Activated T-helper 9 cell treated with anti-CD3 and anti-CD28 coated beads, Interleukin-2, amount 50 U/mL, for 16 hours (primary cell): ENCODE results near the gene GPR55.

Experiments used
- DNase-seq: peaks from one replicate; pipeline ENCODE4 v3.0.0-alpha.2; 2020; ENCODE audit warnings: low read depth

GPR55 gene

DNA sequence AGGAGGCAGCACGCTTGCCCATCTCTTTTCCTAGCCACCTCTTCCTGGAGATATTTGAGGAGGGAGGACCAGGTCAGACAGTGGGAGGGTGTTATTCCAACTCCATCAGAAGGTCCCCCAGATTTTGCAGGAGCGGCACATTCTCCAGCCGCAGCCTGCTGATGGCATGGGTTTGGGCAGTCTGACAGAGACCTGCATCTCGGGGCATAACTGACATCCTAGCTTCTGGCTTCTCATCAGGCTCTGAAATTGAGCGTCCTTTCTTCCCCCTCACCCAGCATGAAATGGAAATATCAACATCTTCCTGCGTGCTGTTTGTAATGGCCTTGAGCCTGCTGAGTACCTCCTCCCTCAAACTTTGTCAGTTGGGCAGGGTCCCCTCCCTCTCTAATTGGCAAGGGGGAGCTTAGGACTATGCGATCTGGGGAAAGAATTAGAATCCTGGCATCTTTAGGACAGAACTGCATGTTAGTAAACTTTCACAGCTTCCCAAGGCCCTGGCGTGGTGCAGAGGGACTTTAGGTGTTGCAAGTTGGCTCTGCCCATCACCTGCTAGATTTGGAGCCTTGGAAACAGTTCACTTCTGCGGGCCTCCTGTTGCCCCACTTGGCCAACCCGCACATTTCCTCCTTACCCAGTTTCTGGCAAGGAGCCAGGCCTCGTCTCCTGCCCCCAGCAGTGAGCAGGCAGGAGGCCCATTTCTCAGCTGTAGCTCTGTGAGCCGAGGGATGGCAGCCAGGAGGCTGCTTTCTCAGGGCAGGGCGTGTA lies 58.1 kb downstream of the GPR55 start:
- DNase-seq = peak; percentile 47

DNA sequence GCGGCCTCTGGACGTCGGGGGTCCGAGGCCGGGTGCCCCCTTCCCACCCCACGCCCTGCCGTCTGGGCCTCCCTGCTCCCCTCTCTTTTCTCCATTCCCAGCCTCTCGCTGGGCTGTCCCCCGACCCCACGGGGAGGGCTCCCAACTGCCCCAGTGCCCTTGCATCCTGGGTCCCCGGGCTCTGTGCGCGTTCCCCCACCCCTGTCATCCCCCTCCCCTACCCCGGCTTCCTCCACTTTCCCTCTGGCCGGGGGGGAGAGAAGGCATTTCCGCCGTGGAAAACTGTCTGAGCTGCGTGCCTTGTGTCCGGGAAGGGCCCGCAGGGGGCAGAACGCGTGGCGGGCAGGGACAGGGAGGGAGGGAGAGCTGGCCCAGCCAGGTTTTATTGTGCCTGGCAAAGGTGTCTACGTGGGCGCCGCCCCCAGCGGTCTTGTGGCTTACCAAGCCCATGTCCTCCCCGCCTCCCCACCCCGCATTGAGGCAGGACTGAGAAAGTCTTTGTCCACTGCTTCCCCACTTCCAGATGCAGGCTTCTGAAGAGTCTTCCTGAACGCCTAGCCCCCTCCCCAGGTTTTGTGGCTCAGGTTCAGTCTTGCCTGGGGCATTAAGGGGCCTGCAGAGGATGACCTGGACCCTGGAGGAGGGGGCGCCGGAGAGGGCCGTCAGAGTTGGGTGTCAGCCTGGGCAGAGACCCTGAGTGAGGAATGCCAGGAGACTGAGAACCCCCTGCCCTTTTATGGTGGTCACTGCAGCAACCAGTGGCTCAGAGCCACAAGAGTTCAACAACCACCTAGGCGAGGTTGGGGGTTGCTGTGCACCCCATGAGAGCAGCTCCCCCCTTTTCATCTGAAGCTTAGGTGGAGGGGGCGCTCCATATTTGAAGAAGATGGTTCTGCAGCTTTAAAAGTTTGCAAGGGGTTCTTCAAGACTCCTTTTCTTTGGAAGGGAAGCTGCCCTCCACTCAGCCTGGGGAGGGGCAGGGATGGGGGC lies 59.0 kb downstream of the GPR55 start:
- peak; percentile 30 for DNase-seq

DNA sequence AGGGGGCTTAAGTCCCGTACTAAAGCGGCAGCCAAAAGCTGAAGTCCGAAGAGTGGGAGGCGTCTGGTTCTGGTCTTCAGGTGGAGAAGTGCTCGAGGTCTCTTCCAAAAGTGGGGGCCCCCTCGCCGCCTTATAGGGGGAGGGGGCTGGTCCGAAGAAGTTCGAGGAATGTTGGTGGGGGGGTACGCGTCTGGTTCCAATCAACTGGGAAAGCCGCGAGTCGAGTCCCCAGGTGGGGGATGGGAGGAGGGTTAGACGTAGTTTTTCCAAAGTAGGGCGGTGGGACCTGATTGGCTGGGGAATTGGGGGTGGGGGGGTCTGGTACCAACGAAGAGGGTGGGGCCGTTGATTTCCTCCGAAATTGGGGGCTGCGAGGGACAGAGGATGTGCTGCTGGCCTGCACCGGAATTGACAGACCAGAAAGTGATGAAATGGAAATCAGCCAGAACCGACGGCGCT lies 59.7 kb downstream of the GPR55 start:
- DNase-seq = no peak

DNA sequence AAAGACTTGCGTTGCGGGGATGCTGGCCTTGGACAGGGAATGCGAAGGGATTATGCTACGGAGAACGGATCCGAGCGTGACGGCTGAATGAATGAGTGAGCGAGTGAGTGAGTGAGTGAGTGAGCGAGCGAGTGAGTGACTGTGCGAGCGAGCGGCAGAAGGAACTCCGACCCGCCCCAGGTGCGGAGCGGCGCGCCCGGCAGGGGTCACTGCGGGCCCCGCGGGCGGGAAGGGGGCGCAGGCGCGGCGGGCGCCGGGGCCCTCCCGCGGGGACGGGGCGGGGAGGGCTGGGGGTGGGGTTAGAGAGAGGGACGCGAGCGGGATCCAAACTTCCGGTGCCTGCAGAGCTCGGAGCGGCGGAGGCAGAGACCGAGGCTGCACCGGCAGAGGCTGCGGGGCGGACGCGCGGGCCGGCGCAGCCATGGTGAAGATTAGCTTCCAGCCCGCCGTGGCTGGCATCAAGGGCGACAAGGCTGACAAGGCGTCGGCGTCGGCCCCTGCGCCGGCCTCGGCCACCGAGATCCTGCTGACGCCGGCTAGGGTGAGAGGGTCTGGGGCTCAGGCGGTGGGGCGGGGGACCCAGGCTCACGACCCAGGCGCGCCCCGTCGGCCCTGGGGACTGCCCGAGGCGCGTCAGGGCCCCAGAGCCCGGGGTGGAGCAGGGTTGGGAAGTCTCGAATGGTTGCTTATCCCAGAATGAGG lies 60.3 kb downstream of the GPR55 start, which contains the start of gene ITM2C:
Gene ITM2C (plus strand): TSS at position 338 of the 702 bp plus-strand sequence. CDS start 84 bp downstream, at position 422.
- peak; percentile 67 for DNase-seq

DNA sequence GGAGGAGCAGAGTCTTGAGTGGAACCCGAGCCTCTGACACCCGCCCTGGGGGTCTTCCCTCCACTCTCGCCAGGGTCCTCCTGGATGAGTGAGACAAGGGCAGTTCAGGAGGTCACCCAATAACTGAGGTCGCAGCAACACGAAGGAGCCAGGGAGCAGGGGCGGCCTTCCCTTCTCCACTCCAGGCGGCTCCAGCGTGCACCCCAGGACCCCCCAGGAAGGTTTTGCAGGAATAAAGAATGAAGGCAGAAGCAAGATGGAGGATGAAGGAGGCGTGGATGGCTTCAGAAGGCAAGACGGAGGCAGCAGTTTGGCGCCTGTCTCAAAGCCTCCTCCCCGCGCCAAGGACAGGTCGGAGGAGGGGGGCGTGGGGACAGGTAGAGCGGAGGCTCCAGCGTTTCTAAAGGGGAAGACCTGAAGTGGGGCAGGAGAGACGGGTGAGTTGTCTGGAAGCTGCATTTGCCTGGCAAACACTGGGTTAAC lies 60.9 kb downstream of the GPR55 start:
- no peak for DNase-seq

DNA sequence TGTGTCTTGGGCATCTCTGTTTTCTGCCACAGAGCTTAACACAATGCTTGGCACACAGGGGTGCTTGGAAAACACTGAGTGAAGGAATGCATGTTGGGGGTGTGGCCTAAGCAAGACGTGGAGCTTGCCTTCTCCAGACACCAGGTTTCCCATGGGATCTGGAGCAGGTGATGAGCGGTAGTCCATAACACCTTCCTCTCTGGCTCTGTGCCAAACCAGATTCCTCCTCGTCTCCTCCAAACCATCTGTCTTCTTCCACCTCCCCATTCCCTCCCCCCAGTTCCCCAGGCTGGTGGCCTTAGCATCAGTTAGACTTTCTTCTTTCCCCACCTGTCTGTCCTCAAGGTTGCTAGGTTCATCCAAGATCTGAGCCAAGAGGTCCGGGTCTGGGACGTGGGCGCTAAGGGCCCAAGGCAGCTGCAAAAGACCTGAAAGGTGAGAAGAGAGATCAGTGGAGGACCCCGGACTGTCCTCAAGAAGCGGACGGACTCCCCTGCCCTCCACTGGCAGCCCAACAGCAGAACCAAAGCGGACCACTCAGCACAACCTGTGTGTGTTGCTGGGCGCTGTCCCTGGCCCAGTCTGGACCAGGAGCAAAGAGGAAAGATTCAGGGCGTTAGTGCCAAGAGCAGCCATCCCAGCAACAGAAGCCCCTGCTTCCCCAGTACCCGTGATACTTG lies 61.5 kb downstream of the GPR55 start:
- DNase-seq = no peak

DNA sequence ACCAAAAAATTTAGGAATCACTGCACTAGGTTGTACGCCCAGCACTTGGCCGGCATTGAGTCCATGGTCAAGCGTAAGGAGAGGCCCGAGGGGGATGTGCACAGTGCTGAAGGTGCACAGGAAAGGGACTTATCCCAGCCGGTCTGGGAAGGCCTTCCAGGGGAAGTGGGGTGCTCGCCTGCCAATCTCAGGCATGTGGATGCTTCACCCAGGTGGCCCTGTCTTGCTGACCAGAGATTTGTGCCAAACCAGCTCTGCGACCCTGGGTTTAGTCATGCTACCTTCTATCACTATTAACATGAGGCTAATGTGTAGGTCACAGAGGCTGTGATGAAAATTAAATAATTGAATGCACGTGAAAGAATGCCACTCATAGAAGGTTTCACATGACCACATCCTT lies 62.0 kb downstream of the GPR55 start:
- DNase-seq = no peak

DNA sequence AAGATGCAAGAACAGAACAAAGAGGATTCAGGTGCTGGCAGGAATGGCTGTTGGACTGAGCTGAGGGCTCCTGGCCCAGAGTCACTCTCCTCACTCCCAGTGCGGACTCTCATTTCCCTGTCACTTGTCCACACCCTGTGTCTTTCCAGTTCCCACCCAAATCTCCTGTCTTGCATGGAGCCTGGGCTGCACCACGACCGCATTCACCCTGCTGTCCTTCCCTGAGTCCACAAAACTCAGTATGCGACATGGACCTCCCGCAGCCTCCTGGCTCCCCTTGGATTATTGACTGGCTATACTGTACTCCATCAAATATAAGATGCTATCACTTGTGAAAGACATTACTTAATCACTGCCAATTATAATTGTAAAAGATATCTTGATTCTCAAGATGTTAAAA lies 62.8 kb downstream of the GPR55 start:
- DNase-seq = no peak

DNA sequence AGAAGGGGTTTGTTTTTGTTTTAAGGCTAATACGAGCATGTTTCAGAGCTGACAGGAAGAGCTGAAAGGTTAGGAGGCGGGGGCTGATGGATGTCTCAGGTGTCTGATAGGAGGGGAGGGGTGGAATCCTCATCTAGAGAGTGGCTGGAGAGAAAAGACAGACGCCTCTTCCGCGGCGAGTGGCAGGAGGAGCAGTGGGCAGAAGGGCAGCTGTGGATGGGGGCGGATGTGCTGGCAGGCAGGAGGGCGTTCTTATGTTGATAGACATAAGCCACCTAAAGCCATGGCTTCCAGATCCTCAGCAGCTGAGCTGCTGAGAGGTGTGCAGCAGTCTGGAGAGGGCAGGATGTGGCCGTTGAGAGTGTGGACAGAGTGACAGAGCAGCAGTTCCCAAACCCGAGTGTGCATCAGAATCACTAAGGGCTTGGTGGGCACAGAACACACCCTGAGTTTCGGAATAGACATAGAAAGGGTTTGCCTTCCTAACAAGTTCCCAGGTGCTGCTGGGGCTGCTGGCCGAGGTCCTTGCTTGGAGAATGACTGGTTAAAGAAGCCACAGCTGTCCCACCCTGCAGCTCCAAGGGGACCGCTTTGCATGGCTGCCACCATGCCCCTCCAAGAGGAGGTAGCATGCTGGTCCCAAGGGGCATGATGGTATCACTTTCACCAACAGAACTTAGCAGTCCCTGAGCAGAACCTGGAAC lies 63.3 kb downstream of the GPR55 start:
- no peak for DNase-seq
